ENCODE results near the gene LSMEM2. TPM values are rescaled to one million over a fixed set of nuclear protein-coding genes. Genes with fewer than 3 reads are reported as not detected.

The LSMEM2 gene
- total RNA-seq, 1 experiment from 2014 or later: not detected

Other genes starting within 250 kb of the LSMEM2 start
- gene RBM5, start 190.2 kb upstream of the LSMEM2 start, total RNA-seq (2014; rRNA removed; shearing (Covaris generic)): 53.7 and 79.1 TPM in 2 replicates
- gene SEMA3F, start 123.8 kb upstream of the LSMEM2 start, total RNA-seq (2014; rRNA removed; shearing (Covaris generic)): 3.5 and 11.1 TPM in 2 replicates
- gene GNAT1, start 87.5 kb upstream of the LSMEM2 start, total RNA-seq (2014; rRNA removed; shearing (Covaris generic)): not detected in 2 replicates
- 0.74 TPM in 1 of 2 replicates, not detected in the other for gene SLC38A3, start 73.8 kb upstream of the LSMEM2 start, total RNA-seq (2014; rRNA removed; shearing (Covaris generic))
- 247 and 283 TPM in 2 replicates for gene GNAI2, start 42.9 kb upstream of the LSMEM2 start, total RNA-seq (2014; rRNA removed; shearing (Covaris generic))
- 22.9 and 26.3 TPM in 2 replicates for gene SEMA3B, start 9.9 kb upstream of the LSMEM2 start, total RNA-seq (2014; rRNA removed; shearing (Covaris generic))
- 120 and 129 TPM in 2 replicates for gene IFRD2, start 13.3 kb downstream of the LSMEM2 start, total RNA-seq (2014; rRNA removed; shearing (Covaris generic))
- 7.5 and 9.7 TPM in 2 replicates for gene HYAL3, start 20.3 kb downstream of the LSMEM2 start, total RNA-seq (2014; rRNA removed; shearing (Covaris generic))
- gene NAA80, start 20.3 kb downstream of the LSMEM2 start, total RNA-seq (2014; rRNA removed; shearing (Covaris generic)): 8.5 and 13.1 TPM in 2 replicates
- 0.72 and 2.3 TPM in 2 replicates for gene HYAL1, start 24.5 kb downstream of the LSMEM2 start, total RNA-seq (2014; rRNA removed; shearing (Covaris generic))
- 113 TPM in 2 replicates for gene HYAL2, start 43.7 kb downstream of the LSMEM2 start, total RNA-seq (2014; rRNA removed; shearing (Covaris generic))
- 30.6 and 34.3 TPM in 2 replicates for gene TUSC2, start 49.1 kb downstream of the LSMEM2 start, total RNA-seq (2014; rRNA removed; shearing (Covaris generic))
- gene RASSF1, start 61.7 kb downstream of the LSMEM2 start, total RNA-seq (2014; rRNA removed; shearing (Covaris generic)): 12.9 and 16.9 TPM in 2 replicates
- gene ZMYND10, start 66.6 kb downstream of the LSMEM2 start, total RNA-seq (2014; rRNA removed; shearing (Covaris generic)): 0.09 and 0.62 TPM in 2 replicates
- gene NPRL2, start 71.7 kb downstream of the LSMEM2 start, total RNA-seq (2014; rRNA removed; shearing (Covaris generic)): 23.1 and 24.8 TPM in 2 replicates
- gene CYB561D2, start 71.8 kb downstream of the LSMEM2 start, total RNA-seq (2014; rRNA removed; shearing (Covaris generic)): 46.9 and 53.7 TPM in 2 replicates
- 57.3 and 58.9 TPM in 2 replicates for gene TMEM115, start 80.4 kb downstream of the LSMEM2 start, total RNA-seq (2014; rRNA removed; shearing (Covaris generic))
- gene CACNA2D2, start 224.5 kb downstream of the LSMEM2 start, total RNA-seq (2014; rRNA removed; shearing (Covaris generic)): 0.22 and 0.26 TPM in 2 replicates

Measured in A172 (cell line).